GM23338 (cell line): ENCODE results near the gene IL17REL. TPM values are rescaled to one million over a fixed set of nuclear protein-coding genes. Genes with fewer than 3 reads are reported as not detected.

Source experiments
- CREB1 ChIP-seq: fragments of 250-450 bp; sonication (Bioruptor Pico); IDR thresholded peaks from 2 replicates; pipeline ENCODE4 v1.5.0; 2020; ENCODE audit warnings: low read depth, mild to moderate bottlenecking, moderate library complexity
- EZH2 ChIP-seq: fragments of 200-600 bp; sonication (generic); IDR thresholded peaks from one replicate; pipeline ENCODE4 v1.8.0; 2017; ENCODE audit warnings: antibody characterized with exemption, mild to moderate bottlenecking, low read depth; ENCODE audit not compliant: unreplicated experiment
- JUNB ChIP-seq: IDR thresholded peaks from one replicate; pipeline ENCODE4 v1.6.1; 2016; ENCODE audit warnings: antibody characterized with exemption; ENCODE audit not compliant: unreplicated experiment
- STAT1 ChIP-seq: IDR thresholded peaks from one replicate; pipeline ENCODE4 v1.6.1; 2016; ENCODE audit warnings: antibody characterized with exemption; ENCODE audit not compliant: unreplicated experiment
- ZNF114 ChIP-seq: fragments of 250-450 bp; sonication (Bioruptor Pico); IDR thresholded peaks from 2 replicates; pipeline ENCODE4 v1.5.0; 2020; ENCODE audit warnings: mild to moderate bottlenecking, moderate library complexity
- polyA plus RNA-seq: library from polyadenylated mRNA; unstranded; fragments of >200 nt; fragmentation: Nextera tagmentation; extraction: Ambion mirVana; gene quantifications from 2 replicates; pipeline ENCODE4 v1.2.1, GENCODE V29; 2016
- total RNA-seq: library from RNA; depleted of rRNA; stranded (reverse); fragments of >200 nt; shearing (Covaris generic); gene quantifications from 2 replicates; pipeline ENCODE4 v1.2.3, GENCODE V29; 2014
- TF ChIP-seq, protein P1 (sequence below): fragments of 250-450 bp; sonication (Bioruptor Pico); IDR thresholded peaks from 2 replicates; pipeline ENCODE4 v1.5.0; 2020; ENCODE audit warnings: mild to moderate bottlenecking, moderate library complexity
- TF ChIP-seq, protein P2 (sequence below): IDR thresholded peaks from 2 replicates; pipeline ENCODE4 v1.6.1; 2016; ENCODE audit warnings: antibody characterized with exemption

IL17REL gene
- total and polyA plus RNA-seq, 2 experiments from 2014 or later, result 0.31 TPM; not detected in 1

DNA sequence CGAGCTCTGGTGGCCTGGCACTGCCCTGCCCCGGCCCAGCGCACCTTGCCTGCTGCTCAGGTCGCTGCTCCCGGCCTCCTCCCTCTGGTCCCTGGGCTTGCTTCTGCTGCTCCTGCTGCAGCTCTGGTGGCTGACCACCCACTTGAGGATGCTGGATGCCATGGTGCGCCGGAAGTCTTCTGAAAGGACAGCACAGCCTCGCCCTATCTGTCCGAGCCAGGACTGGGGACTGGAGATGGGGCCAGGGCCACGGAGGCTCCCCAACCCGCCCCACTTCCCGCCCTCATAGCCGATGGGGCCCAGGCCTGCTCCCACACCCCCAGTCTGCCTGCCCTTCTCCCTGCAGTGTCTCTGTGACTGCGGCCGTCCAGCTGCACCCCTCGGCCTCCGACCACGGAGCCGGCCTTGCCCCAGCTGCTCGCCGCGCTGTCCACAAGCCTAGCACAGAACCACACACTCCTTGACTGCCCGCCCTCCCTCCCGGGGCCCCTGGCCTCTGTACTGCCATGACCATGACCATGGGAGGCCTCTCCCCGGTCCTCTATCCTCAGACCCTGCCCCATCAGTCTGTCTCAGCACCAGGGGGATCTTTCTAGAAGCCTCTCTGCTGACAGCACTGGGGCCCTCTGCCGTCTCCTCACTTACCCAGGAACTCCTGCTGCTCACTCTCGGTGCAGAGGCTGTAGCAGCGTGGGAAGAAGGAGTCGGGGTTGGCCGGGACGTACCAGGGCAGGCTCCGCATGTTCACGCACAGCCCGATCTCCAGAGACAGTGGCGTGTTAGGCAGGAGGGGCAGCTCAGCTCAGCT is 32.9 kb upstream of the IL17REL start (continued):
- TF ChIP-seq, protein P1, sequence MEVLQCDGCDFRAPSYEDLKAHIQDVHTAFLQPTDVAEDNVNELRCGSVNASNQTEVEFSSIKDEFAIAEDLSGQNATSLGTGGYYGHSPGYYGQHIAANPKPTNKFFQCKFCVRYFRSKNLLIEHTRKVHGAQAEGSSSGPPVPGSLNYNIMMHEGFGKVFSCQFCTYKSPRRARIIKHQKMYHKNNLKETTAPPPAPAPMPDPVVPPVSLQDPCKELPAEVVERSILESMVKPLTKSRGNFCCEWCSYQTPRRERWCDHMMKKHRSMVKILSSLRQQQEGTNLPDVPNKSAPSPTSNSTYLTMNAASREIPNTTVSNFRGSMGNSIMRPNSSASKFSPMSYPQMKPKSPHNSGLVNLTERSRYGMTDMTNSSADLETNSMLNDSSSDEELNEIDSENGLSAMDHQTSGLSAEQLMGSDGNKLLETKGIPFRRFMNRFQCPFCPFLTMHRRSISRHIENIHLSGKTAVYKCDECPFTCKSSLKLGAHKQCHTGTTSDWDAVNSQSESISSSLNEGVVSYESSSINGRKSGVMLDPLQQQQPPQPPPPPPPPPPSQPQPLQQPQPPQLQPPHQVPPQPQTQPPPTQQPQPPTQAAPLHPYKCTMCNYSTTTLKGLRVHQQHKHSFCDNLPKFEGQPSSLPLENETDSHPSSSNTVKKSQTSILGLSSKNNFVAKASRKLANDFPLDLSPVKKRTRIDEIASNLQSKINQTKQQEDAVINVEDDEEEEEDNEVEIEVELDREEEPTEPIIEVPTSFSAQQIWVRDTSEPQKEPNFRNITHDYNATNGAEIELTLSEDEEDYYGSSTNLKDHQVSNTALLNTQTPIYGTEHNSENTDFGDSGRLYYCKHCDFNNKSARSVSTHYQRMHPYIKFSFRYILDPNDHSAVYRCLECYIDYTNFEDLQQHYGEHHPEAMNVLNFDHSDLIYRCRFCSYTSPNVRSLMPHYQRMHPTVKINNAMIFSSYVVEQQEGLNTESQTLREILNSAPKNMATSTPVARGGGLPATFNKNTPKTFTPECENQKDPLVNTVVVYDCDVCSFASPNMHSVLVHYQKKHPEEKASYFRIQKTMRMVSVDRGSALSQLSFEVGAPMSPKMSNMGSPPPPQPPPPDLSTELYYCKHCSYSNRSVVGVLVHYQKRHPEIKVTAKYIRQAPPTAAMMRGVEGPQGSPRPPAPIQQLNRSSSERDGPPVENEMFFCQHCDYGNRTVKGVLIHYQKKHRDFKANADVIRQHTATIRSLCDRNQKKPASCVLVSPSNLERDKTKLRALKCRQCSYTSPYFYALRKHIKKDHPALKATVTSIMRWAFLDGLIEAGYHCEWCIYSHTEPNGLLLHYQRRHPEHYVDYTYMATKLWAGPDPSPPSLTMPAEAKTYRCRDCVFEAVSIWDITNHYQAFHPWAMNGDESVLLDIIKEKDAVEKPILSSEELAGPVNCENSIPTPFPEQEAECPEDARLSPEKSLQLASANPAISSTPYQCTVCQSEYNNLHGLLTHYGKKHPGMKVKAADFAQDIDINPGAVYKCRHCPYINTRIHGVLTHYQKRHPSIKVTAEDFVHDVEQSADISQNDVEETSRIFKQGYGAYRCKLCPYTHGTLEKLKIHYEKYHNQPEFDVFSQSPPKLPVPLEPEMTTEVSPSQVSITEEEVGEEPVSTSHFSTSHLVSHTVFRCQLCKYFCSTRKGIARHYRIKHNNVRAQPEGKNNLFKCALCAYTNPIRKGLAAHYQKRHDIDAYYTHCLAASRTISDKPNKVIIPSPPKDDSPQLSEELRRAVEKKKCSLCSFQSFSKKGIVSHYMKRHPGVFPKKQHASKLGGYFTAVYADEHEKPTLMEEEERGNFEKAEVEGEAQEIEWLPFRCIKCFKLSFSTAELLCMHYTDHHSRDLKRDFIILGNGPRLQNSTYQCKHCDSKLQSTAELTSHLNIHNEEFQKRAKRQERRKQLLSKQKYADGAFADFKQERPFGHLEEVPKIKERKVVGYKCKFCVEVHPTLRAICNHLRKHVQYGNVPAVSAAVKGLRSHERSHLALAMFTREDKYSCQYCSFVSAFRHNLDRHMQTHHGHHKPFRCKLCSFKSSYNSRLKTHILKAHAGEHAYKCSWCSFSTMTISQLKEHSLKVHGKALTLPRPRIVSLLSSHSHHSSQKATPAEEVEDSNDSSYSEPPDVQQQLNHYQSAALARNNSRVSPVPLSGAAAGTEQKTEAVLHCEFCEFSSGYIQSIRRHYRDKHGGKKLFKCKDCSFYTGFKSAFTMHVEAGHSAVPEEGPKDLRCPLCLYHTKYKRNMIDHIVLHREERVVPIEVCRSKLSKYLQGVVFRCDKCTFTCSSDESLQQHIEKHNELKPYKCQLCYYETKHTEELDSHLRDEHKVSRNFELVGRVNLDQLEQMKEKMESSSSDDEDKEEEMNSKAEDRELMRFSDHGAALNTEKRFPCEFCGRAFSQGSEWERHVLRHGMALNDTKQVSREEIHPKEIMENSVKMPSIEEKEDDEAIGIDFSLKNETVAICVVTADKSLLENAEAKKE (CRISPR knock-in tag), result no peak
- TF ChIP-seq CREB1 (CRISPR knock-in tag), result no peak
- TF ChIP-seq ZNF114 (CRISPR knock-in tag), result no peak
- TF ChIP-seq EZH2, result no peak
- TF ChIP-seq, protein P2, sequence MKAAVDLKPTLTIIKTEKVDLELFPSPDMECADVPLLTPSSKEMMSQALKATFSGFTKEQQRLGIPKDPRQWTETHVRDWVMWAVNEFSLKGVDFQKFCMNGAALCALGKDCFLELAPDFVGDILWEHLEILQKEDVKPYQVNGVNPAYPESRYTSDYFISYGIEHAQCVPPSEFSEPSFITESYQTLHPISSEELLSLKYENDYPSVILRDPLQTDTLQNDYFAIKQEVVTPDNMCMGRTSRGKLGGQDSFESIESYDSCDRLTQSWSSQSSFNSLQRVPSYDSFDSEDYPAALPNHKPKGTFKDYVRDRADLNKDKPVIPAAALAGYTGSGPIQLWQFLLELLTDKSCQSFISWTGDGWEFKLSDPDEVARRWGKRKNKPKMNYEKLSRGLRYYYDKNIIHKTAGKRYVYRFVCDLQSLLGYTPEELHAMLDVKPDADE, result no peak
- no peak for TF ChIP-seq JUNB
- TF ChIP-seq STAT1, result no peak
